ENCODE data around the gene PWWP2B.

Gene PWWP2B

GRCh38 chr10:132397671-132398565, 918 bp downstream of the PWWP2B start:
- H3K27ac ChIP-seq: peak overlapping the region; percentile 72
- H3K36me3 ChIP-seq: no peaks in the 10 kb centered on the region
- peaks cover 45 to 70% of the 10 kb centered on the region in 2 experiments for H3K4me1 ChIP-seq (ENCODE audit: control insufficient read depth in 1 of 2, insufficient read depth in 1 of 2, low read depth in 1 of 2, low read length in 1 of 2)
- H3K27me3 ChIP-seq: peaks cover 20% of the 10 kb centered on the region
- peak overlapping the region; percentile 61 to 69 for H3K4me3 ChIP-seq (ENCODE audit: low read depth in 1 of 2, low read length in 1 of 2)
- TF ChIP-seq CTCF (IDR thresholded peaks at IDR 0.05): no peak
- H3K9me3 ChIP-seq: no peaks in the 10 kb centered on the region

GRCh38 chr10:132398566-132398991, 1.6 kb downstream of the PWWP2B start:
- TF ChIP-seq CTCF (IDR thresholded peaks at IDR 0.05): no peak
- Histone ChIP-seq H3K4me1 (ENCODE audit: control insufficient read depth in 1 of 2, insufficient read depth in 1 of 2, low read depth in 1 of 2, low read length in 1 of 2) (peaks cover 45 to 70% of the 10 kb centered on the region in 2 experiments), H3K4me3 (ENCODE audit: low read depth in 1 of 2, low read length in 1 of 2) (no peak overlapping the region), H3K27me3 (peaks cover 20% of the 10 kb centered on the region), H3K27ac (no peak overlapping the region), H3K36me3 (no peaks in the 10 kb centered on the region), H3K9me3 (no peaks in the 10 kb centered on the region)

- H3K36me3 ChIP-seq: no peaks in the 10 kb centered on the region
- H3K4me3 ChIP-seq (ENCODE audit: low read depth in 1 of 2, low read length in 1 of 2): no peak overlapping the region
- no peaks in the 10 kb centered on the region for H3K9me3 ChIP-seq
- no peak overlapping the region for H3K27ac ChIP-seq
- TF ChIP-seq CTCF (IDR thresholded peaks at IDR 0.05): no peak
- peaks cover 20% of the 10 kb centered on the region for H3K27me3 ChIP-seq
- peaks cover 45 to 70% of the 10 kb centered on the region in 2 experiments for H3K4me1 ChIP-seq (ENCODE audit: control insufficient read depth in 1 of 2, insufficient read depth in 1 of 2, low read depth in 1 of 2, low read length in 1 of 2)
These were observed 2.4 kb downstream of the PWWP2B start for GRCh38 chr10:132399117-132400035.

DNA sequence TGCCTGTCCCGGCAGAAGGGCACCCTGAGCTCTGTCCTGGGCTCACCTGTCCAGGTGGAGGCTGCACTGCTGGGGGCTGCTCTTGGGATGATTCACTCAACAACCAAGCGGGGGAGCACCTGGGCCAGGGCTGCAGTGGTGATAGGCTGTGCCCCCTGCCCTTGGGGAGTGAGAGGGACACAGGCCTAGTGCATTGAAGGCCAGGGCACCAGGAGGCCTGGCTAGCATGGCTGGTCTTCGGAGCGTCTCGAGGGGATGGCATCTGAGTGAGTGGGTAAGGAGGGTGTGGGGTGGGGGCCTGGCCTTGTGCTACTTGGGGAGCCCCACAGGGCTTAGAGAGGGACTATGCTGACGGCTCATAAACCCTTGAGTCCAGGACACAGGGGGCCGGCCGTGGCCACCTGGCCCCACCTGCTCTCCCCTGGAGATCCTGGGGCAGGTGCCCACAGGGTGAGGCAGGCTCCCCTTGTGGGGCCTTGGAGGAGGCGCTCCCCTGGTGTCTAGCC, 3.1 kb downstream of the PWWP2B start:
- H3K9me3 ChIP-seq: no peaks in the 10 kb centered on the region
- H3K4me1 ChIP-seq (ENCODE audit: control insufficient read depth in 1 of 2, insufficient read depth in 1 of 2, low read depth in 1 of 2, low read length in 1 of 2): peaks cover 45 to 67% of the 10 kb centered on the region in 2 experiments
- H3K36me3 ChIP-seq: peaks cover 5% of the 10 kb centered on the region
- peak overlapping the region; percentile 40 for H3K27ac ChIP-seq
- H3K27me3 ChIP-seq: peaks cover 15% of the 10 kb centered on the region
- H3K4me3 ChIP-seq (ENCODE audit: low read depth in 1 of 2, low read length in 1 of 2): no peak overlapping the region
- TF ChIP-seq CTCF (IDR thresholded peaks at IDR 0.05): no peak

- H3K4me1 ChIP-seq (ENCODE audit: control insufficient read depth in 1 of 2, insufficient read depth in 1 of 2, low read depth in 1 of 2, low read length in 1 of 2): peaks cover 45 to 61% of the 10 kb centered on the region in 2 experiments
- no peak for TF ChIP-seq CTCF (IDR thresholded peaks at IDR 0.05)
- peaks cover 9% of the 10 kb centered on the region for H3K27me3 ChIP-seq
- H3K27ac ChIP-seq: peak overlapping the region; percentile 40
- no peak overlapping the region for H3K4me3 ChIP-seq (ENCODE audit: low read depth in 1 of 2, low read length in 1 of 2)
- no peaks in the 10 kb centered on the region for H3K9me3 ChIP-seq
- peaks cover 11% of the 10 kb centered on the region for H3K36me3 ChIP-seq
These were observed 3.6 kb downstream of the PWWP2B start for GRCh38 chr10:132400547-132401151.

Measured in neutrophil (primary cell).